Keratinocyte (primary cell): Measurements from ENCODE around the gene TRPM3. TPM values are rescaled to one million over a fixed set of nuclear protein-coding genes. Genes with fewer than 3 reads are reported as not detected.

Experiments
- DNase-seq: peaks from one replicate; pipeline ENCODE4 v3.0.0-alpha.2; 2011; ENCODE audit warnings: low read depth, missing footprints, low spot score
- FAIRE-seq: peaks from 2 replicates; lab custom pipeline; 2011; peaks lifted over from hg19 to GRCh38; lab: Jason Lieb, UNC
- H2AFZ ChIP-seq: 2 replicates; pipeline ENCODE4 v1.6.0; 2012; ENCODE audit warnings: low read length, control low read depth, inconsistent platforms; ENCODE audit not compliant: control insufficient read depth
- H3K27ac ChIP-seq: 2 replicates; pipeline ENCODE4 v1.5.1; 2011; ENCODE audit warnings: low read length; ENCODE audit not compliant: control insufficient read depth, insufficient read depth
- H3K27me3 ChIP-seq: 3 replicates; pipeline ENCODE4 v1.6.0; 2011; ENCODE audit warnings: low read length; ENCODE audit not compliant: control insufficient read depth, insufficient read depth; ENCODE audit errors: extremely low read depth
- H3K36me3 ChIP-seq, 2 experiments: 2 replicates in 1 of 2; 3 replicates in 1 of 2; pipeline ENCODE4 v1.5.1; 2011; ENCODE audit warnings: low read length in 2 of 2, mild to moderate bottlenecking in 1 of 2; ENCODE audit not compliant: control insufficient read depth in 2 of 2, insufficient read depth in 2 of 2; ENCODE audit errors: extremely low read depth in 1 of 2
- H3K4me1 ChIP-seq: 3 replicates; pipeline ENCODE4 v1.5.1; 2011; ENCODE audit warnings: low read length; ENCODE audit not compliant: control insufficient read depth, insufficient read depth; ENCODE audit errors: extremely low read depth
- H3K4me2 ChIP-seq: 3 replicates; pipeline ENCODE4 v1.6.0; 2011; ENCODE audit warnings: low read depth, low read length; ENCODE audit not compliant: control insufficient read depth, insufficient read depth; ENCODE audit errors: extremely low read depth
- H3K4me3 ChIP-seq, 3 experiments: fragments of 200-600 bp in 1 of 3; sonication (generic) in 1 of 3; 2 replicates in 2 of 3; 3 replicates in 1 of 3; pipeline ENCODE4 v1.5.1; 2011 to 2016; ENCODE audit warnings: low read length in 3 of 3, mild to moderate bottlenecking in 3 of 3, control low read depth in 2 of 3, inconsistent platforms in 1 of 3, low read depth in 1 of 3, mixed read lengths in 1 of 3, mixed run types in 1 of 3, moderate library complexity in 1 of 3; ENCODE audit not compliant: control insufficient read depth in 2 of 3, insufficient read depth in 2 of 3; ENCODE audit errors: extremely low read depth in 1 of 3
- H3K79me2 ChIP-seq: 2 replicates; pipeline ENCODE4 v1.6.0; 2012; ENCODE audit warnings: low read length; ENCODE audit not compliant: control insufficient read depth, insufficient read depth
- H3K9ac ChIP-seq: 3 replicates; pipeline ENCODE4 v1.6.0; 2011; ENCODE audit warnings: low read length; ENCODE audit not compliant: control insufficient read depth, insufficient read depth; ENCODE audit errors: extremely low read depth
- H3K9me1 ChIP-seq: 3 replicates; pipeline ENCODE4 v1.6.0; 2011; ENCODE audit warnings: low read length; ENCODE audit not compliant: control insufficient read depth, insufficient read depth; ENCODE audit errors: extremely low read depth
- H3K9me3 ChIP-seq: 2 replicates; pipeline ENCODE4 v1.5.1; 2012; ENCODE audit warnings: low read depth, low read length; ENCODE audit not compliant: control insufficient read depth
- H4K20me1 ChIP-seq: 3 replicates; pipeline ENCODE4 v1.6.0; 2011; ENCODE audit warnings: low read length; ENCODE audit not compliant: control insufficient read depth, insufficient read depth; ENCODE audit errors: extremely low read depth
- CTCF ChIP-seq, 3 experiments: IDR thresholded peaks in 1 of 3; conservative IDR thresholded peaks in 1 of 3; optimal IDR thresholded peaks in 1 of 3; 2 replicates in 2 of 3; 3 replicates in 1 of 3; pipeline versions ENCODE3 to v1.5.1; 2011; ENCODE audit warnings: low read length in 3 of 3, mild to moderate bottlenecking in 3 of 3, moderate library complexity in 2 of 3, control low read depth in 1 of 3, inconsistent platforms in 1 of 3; ENCODE audit not compliant: insufficient read depth in 2 of 3; ENCODE audit errors: extremely low read depth in 1 of 3
- EZH2 ChIP-seq: IDR thresholded peaks from one replicate; pipeline ENCODE4 v1.6.1; 2012; ENCODE audit warnings: inconsistent platforms, mild to moderate bottlenecking, low read length, moderate library complexity
- dilution Hi-C: fragments of 300-500 bp; cut with MboI; formaldehyde crosslinking; loops from one replicate; pipeline ENCODE4 v1.7.0; 2020; ENCODE audit warnings: low sequenced_read_pairs; ENCODE audit not compliant: extremely low pct_ligation_motif_present
- polyA plus RNA-seq, 5 experiments: library from polyadenylated mRNA; depleted of rRNA in 3 of 5; stranded (reverse) in 3 of 5; stranded (forward) in 1 of 5; unstranded in 1 of 5; fragments of >200 nt; gene quantifications; 1 replicate in 1 of 5; 2 replicates in 3 of 5; 3 replicates in 1 of 5; pipeline versions ENCODE4 v1.2.1 to v1.2.3, GENCODE V29; 2011 to 2012; ENCODE audit warnings: missing spikeins in 2 of 5, low read depth in 1 of 5, low replicate concordance in 1 of 5

TRPM3 gene
- polyA plus RNA-seq, 1 donor (not counting 4 experiments of a cell fraction or from before 2014, with no cell fraction given), result 0.03 TPM

GRCh38 chr9:70549926-70550325 is 571.5 kb downstream of the TRPM3 start:
- no peaks in the 10 kb centered on the region for H3K9me1 ChIP-seq
- no peaks in the 10 kb centered on the region for H4K20me1 ChIP-seq
- FAIRE-seq, result no peak
- H3K36me3 ChIP-seq, result no peaks in the 10 kb centered on the region
- no peak overlapping the region for H3K4me2 ChIP-seq
- no peak overlapping the region for H2AFZ ChIP-seq
- H3K4me1 ChIP-seq, result peaks cover 16% of the 10 kb centered on the region
- H3K79me2 ChIP-seq, result no peaks in the 10 kb centered on the region
- no peak for DNase-seq
- TF ChIP-seq CTCF (optimal IDR thresholded peaks at IDR 0.05 in 1 of 3, IDR thresholded peaks at IDR 0.05 in 1 of 3, conservative IDR thresholded peaks at IDR 0.05 in 1 of 3; ENCODE audit: extremely low read depth in 1 of 3, insufficient read depth in 2 of 3, low read length in 3 of 3), result no peak
- TF ChIP-seq EZH2, result no peak
- H3K4me3 ChIP-seq, result no peak overlapping the region
- H3K9ac ChIP-seq, result no peak overlapping the region
- H3K27ac ChIP-seq, result no peak overlapping the region
- no peaks in the 10 kb centered on the region for H3K27me3 ChIP-seq
- dilution Hi-C loops, result no loop called here
- no peaks in the 10 kb centered on the region for H3K9me3 ChIP-seq

GRCh38 chr9:70542311-70542931 is 579.0 kb downstream of the TRPM3 start:
- H3K9me1 ChIP-seq, result no peaks in the 10 kb centered on the region
- no peak overlapping the region for H3K9ac ChIP-seq
- no peak overlapping the region for H2AFZ ChIP-seq
- no peaks in the 10 kb centered on the region for H3K9me3 ChIP-seq
- no peaks in the 10 kb centered on the region for H3K36me3 ChIP-seq
- H3K4me1 ChIP-seq, result no peaks in the 10 kb centered on the region
- H3K79me2 ChIP-seq, result no peaks in the 10 kb centered on the region
- H3K27ac ChIP-seq, result no peak overlapping the region
- no peak overlapping the region for H3K4me3 ChIP-seq
- FAIRE-seq (no peak), DNase-seq (no peak)
- dilution Hi-C loops, result no loop called here
- no peak overlapping the region for H3K4me2 ChIP-seq
- H3K27me3 ChIP-seq, result no peaks in the 10 kb centered on the region
- H4K20me1 ChIP-seq, result no peaks in the 10 kb centered on the region
- no peak for TF ChIP-seq EZH2
- TF ChIP-seq CTCF (optimal IDR thresholded peaks at IDR 0.05 in 1 of 3, IDR thresholded peaks at IDR 0.05 in 1 of 3, conservative IDR thresholded peaks at IDR 0.05 in 1 of 3; ENCODE audit: extremely low read depth in 1 of 3, insufficient read depth in 2 of 3, low read length in 3 of 3), result no peak
